Motor neuron (in vitro differentiated cells): ENCODE results near the gene RBPJ. TPM values are rescaled to one million over a fixed set of nuclear protein-coding genes. Genes with fewer than 3 reads are reported as not detected.
A peak's percentile ranks its signal among the peaks of the same experiment; 100 is the strongest.

Experiments used
- ATAC-seq, 8 experiments: fragments of 200-7000 bp; cut with Tn5 transposase; replicated peaks in 6 of 8; 2 replicates each; pipeline ENCODE4 v1.8.0; 2021; ENCODE audit warnings: mild to moderate bottlenecking in 8 of 8, moderate library complexity in 8 of 8
- H3K27ac ChIP-seq, 2 donors: fragments of 250-450 bp; sonication (Bioruptor Pico); 2 replicates each; pipeline ENCODE4 v1.9.0; 2021; ENCODE audit warnings: antibody characterized with exemption in 2 of 2, mild to moderate bottlenecking in 2 of 2, moderate library complexity in 1 of 2
- H3K4me1 ChIP-seq, 2 donors: fragments of 250-450 bp; sonication (Bioruptor Pico); replicated peaks in 1 of 2; 2 replicates each; pipeline ENCODE4 v1.6.1; 2021; ENCODE audit warnings: antibody characterized with exemption in 2 of 2, mild to moderate bottlenecking in 2 of 2, moderate library complexity in 1 of 2
- H3K4me3 ChIP-seq, 5 donors: fragments of 250-450 bp; sonication (Bioruptor Pico); 2 replicates each; pipeline ENCODE4 v1.9.0; 2021; ENCODE audit warnings: antibody characterized with exemption in 5 of 5, mild to moderate bottlenecking in 5 of 5, moderate library complexity in 4 of 5
- WGBS, 10 experiments: fragments of 450-650 bp; shearing (Covaris generic); methylation state at CpG; one replicate each; pipeline ENCODE4 v1.0.0; 2022; 5-methylcytosine and 5-hydroxymethylcytosine counted together
- in situ Hi-C, 9 experiments: fragments of 400-800 bp; cut with MboI; loops; one replicate each; pipeline ENCODE4 v1.15.0; 2021; ENCODE audit warnings: low sequenced_read_pairs in 9 of 9, low pct_unique_long_range_greater_than_20kb in 2 of 9; ENCODE audit not compliant: unreplicated experiment in 9 of 9
- total RNA-seq, 8 experiments: library from RNA; unstranded; fragments of 300-600 nt; gene quantifications; 2 replicates each; pipeline versions ENCODE4 v1.2.3 to v1.2.4, GENCODE V29; 2022

Gene RBPJ
- total RNA-seq, 8 experiments from 2014 or later: 41.2 to 80.6 (median 62.4) TPM

DNA sequence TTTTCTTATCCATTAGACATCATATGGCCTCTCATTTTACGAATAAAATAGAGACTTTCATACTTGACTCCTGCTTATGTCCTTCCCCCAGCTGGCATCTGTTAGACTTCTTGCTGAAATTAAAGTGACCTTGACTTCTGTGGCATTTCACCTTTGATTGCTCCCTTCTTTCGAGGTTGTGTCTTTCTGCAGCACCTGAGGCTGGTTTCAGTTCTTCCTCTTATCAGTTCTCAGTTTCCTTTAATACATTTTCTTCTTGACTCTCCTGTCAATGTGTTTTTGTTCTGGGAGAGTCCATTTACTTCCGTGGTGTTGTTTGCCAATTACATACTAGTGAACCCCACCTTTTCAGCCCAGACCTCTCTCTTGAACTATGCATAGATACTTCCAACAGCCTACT is 81.6 kb downstream of the RBPJ start:
- 75 to 100% (median 91%) methylated on average over 1 to 3 of the region's 3 CpGs for WGBS, 10 experiments
- no peak overlapping the region for H3K27ac ChIP-seq
- in situ Hi-C loops: loop anchor here in 3 of 9 experiments (25.0 kb wide), 2 partner anchors 340 to 365 kb away; no protein-coding TSS in a partner anchor
- H3K4me1 ChIP-seq: peaks cover 0 to 3% of the 10 kb centered on the region in 2 donors
- ATAC-seq: no peak
- H3K4me3 ChIP-seq: no peak overlapping the region

DNA sequence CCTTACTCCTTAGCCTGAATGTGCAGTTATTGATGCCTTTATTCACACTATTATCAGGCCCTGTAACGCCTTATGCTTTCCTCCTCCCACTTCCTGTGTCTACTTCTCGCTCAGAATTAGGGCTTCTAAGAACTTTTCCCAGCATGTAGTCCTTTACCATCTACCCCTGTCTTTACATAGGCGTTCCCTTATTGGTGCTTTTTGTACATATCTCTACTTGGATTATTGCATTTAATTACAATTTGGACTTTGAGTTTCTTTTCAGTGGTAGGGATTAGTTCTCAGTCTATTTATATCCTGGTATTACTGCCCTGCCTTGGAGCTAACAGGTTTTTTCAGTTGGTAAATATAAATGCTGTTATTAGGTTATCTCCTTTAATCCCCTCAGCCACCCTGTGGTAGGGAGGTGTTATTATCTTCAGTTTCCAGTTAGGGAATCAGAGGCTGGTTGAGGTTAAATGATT is 84.0 kb downstream of the RBPJ start:
- no peak overlapping the region for H3K27ac ChIP-seq
- peak in 2 of 8 experiments; percentile 91 to 94 for ATAC-seq

DNA sequence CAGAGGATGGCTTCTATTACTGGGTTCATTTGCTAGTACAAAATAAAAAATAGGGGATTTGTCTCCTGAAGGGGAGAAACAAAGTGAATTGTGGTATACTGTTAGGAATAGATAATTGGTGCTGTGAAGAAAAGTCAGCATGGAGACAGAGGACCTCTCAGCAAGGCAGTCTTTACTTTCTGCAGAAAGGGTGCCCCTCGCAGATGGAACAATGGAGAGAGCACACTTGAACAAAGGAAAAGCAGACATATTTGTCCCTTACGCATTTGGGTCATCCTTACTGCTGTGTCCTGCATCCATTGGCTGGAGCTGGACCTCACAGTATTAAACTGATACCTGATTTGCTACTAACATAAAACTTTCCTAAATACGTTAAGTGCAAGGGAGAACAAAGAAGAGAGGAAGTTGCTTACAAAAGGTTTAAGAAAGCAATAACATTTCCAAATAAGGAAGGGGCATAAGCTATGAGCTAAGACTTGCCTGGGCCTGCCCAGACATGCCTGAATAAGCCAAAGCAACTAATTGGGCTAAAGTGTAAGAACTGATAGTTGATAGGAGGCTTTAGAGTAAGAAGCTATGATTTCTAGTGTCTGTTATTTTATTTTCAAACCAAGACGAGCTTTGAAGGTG is 85.6 kb downstream of the RBPJ start:
- in situ Hi-C loops: loop anchor here in 3 of 9 experiments (25.0 kb wide), 2 partner anchors 344 to 369 kb away; no protein-coding TSS in a partner anchor
- Histone ChIP-seq H3K27ac (no peak overlapping the region), H3K4me1 (no peaks in the 10 kb centered on the region), H3K4me3 (no peak overlapping the region)
- WGBS, 10 experiments: 79 to 100% (median 91%) methylated on average over 1 to 4 of the region's 4 CpGs
- no peak for ATAC-seq

More for the DNA sequence above, 84.0 kb downstream of the RBPJ start:
- WGBS, 10 experiments: 11 to 100% (median 92%) methylated on average over 1 to 3 of the region's 3 CpGs; no CpG with 5 or more reads in 1 of the 10 experiments
- no peak overlapping the region for H3K4me3 ChIP-seq
- peaks cover 0 to 3% of the 10 kb centered on the region in 2 donors for H3K4me1 ChIP-seq
- in situ Hi-C loops: loop anchor here in 3 of 9 experiments (25.0 kb wide), 2 partner anchors 342 to 367 kb away; no protein-coding TSS in a partner anchor

DNA sequence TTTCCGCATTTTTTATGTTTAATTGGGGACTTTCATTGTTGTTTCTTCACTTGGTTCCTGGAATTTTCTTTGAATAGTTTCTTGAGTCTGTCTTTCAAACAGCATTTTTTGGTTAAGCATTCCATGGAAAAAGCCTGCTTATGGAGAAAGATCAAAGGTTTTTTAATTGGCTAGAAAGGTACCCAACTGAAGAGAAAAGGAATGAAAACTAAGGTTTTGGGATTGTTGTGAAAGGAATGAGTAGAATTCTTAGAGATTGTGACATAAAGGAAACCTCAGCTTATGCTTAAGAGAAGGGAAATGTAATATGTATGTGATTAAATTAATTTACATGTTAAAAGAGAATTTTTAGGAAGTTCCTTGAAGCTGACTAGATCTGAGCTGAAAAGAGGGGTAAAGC is 86.7 kb downstream of the RBPJ start:
- no peak overlapping the region for H3K4me3 ChIP-seq
- H3K27ac ChIP-seq: no peak overlapping the region
- in situ Hi-C loops: loop anchor here in 3 of 9 experiments (25.0 kb wide), 2 partner anchors 345 to 370 kb away; no protein-coding TSS in a partner anchor
- H3K4me1 ChIP-seq: no peaks in the 10 kb centered on the region
- no peak for ATAC-seq
- WGBS, 10 experiments: 67 to 100% (median 94%) methylated on average over 1 of the region's 1 CpG; no CpG with 5 or more reads in 1 of the 10 experiments

DNA sequence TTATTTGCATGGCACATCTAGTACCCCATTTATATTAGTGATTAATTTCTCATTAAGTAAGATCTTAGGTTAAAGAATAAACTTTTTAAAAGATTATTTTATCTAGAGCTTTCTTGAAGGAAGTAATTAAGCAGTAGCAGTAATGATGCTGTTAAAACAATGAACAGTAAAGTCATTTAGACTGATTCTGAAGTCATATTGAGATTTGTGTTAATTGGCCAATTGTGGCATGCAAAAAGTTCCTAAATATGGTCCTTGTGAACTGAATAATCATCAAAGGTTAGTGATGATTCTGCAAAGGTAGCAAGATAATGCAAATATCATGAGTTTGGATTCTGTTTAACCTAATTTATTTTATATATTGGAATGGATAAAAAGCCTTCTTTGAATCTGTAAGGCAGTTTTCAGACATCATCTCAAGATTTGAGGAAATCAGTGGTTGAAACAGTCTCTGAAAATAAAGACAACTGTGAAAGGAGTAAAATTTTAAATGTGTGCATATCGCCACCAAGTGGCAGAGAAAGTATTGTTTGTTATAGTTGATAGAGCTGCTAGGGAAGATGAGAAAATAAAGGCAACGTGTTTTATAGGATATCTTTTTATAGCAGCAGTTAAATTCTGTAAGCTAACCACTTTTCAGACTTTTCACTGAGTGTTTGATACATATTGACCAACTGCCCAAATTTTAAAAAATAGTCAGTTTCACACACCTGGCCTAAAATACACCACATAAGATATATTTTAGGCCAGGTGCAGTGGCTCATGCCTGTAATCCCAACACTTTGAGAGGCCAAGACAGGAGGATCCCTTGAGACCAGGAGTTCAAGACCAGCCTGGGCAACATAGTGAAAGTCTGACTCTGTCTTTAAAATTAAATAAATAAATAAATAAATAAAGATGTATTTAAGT is 89.8 kb downstream of the RBPJ start:
- 0 to 32% (median 11%) methylated on average over 1 to 2 of the region's 2 CpGs; no CpG with 5 or more reads in 1 of the 10 experiments for WGBS, 10 experiments
- Histone ChIP-seq H3K27ac (no peak overlapping the region), H3K4me1 (no peaks in the 10 kb centered on the region), H3K4me3 (no peak overlapping the region)
- in situ Hi-C loops: loop anchor here in 3 of 9 experiments (25.0 kb wide), 2 partner anchors 348 to 373 kb away; no protein-coding TSS in a partner anchor
- ATAC-seq: peak in 6 of 8 experiments; percentile 51 to 75 (median 66)

DNA sequence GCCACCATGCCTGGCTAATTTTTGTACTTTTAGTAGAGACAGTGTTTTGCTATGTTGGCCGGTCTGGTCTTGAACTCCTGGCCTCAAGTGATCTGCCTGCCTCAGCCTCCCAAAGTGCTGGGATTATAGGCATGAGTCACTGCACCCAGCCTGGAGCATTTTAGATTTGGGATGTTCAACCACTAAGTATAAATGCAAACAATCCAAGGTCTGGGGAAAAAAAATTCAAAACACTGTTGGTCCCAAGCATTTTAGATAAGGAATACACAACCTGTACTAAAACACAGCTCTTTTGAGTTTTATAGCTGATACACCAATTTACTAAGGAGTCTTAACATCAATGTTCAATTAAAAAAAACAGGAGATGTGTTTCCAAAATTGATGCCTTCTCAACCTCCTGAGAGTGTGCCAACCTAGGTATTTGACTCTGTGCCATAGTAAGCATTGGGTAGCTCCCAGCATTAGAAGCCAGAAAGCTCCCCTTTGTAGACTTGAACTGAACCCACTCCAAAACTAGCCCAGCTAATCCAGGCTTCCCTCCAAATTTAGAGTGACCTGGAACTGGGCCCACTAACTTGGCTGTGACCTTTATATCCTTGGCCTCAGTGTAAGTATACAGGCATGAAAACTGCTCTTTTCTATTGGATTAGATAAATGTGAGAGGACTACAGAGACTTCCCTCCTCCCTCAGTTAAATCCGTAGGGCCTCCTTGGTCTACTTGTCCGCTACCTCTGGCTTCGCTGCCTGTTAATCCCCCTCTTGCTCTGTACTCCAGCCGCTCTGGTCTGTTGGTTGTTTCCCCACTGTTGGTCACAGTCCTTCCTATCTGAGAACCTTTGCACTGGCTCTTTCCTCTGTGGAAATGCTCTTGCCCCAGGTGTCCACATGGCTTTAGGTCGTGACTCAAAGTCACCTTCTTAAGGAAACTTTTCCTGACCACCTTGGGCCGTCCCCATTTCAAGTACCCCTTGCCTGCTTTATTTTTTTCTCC is 91.9 kb downstream of the RBPJ start:
- no peak overlapping the region for H3K27ac ChIP-seq
- no peak for ATAC-seq
- WGBS, 10 experiments: 60 to 100% (median 87%) methylated on average over 1 to 6 of the region's 7 CpGs
- no peak overlapping the region for H3K4me3 ChIP-seq
- no peaks in the 10 kb centered on the region for H3K4me1 ChIP-seq
- in situ Hi-C loops: loop anchor here in 3 of 9 experiments (25.0 kb wide), 2 partner anchors 350 to 375 kb away; no protein-coding TSS in a partner anchor

DNA sequence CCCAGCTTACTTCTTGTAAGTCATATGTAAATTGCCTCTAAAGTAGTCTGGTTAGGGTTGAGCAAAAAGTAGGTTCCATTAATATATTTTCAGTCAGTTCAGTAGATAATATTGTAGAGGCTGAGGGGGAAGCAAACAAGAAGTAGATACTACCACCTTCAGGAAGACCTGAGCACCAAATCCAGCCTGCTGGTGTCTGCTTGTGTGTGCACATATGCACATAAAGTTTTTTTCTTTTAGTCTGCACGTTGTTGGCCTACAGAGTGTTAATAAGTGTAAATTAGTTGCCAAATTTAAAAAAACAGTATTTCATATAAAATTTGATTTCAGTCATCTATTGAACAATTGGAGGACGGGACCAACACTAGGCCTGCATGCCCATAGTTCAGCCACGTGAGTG is 92.8 kb downstream of the RBPJ start:
- in situ Hi-C loops: loop anchor here in 3 of 9 experiments (25.0 kb wide), 2 partner anchors 351 to 376 kb away; no protein-coding TSS in a partner anchor
- peak in 3 of 8 experiments; percentile 38 to 56 (median 55) for ATAC-seq
- no peak overlapping the region for H3K4me3 ChIP-seq
- H3K4me1 ChIP-seq: no peaks in the 10 kb centered on the region
- H3K27ac ChIP-seq: no peak overlapping the region
- WGBS, 10 experiments: 0 to 96% (median 79%) methylated on average over 1 to 3 of the region's 3 CpGs; no CpG with 5 or more reads in 1 of the 10 experiments

DNA sequence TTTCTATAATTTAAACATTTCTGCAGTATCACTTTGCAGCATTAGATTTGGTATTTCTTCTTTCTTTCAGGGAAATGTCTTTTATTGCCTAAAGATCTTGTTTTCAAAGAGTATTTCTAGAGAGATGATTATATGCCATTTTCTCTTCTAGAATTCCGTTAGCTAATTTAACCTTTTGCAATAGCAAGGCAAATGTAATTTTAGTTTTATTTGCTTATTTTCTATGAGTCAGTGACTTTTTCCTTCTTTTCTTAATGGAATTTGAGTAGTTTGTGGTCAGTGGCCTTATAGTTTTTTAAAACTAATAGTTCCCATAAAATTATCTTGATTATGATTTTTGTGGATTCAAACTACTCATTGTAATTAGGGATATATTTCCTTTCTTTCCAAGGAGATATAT is 97.3 kb downstream of the RBPJ start:
- WGBS, 10 experiments: 25 to 100% (median 94%) methylated on average over 1 of the region's 1 CpG; no CpG with 5 or more reads in 1 of the 10 experiments
- H3K27ac ChIP-seq: no peak overlapping the region
- in situ Hi-C loops: loop anchor here in 3 of 9 experiments (25.0 kb wide), 2 partner anchors 356 to 381 kb away; no protein-coding TSS in a partner anchor

DNA sequence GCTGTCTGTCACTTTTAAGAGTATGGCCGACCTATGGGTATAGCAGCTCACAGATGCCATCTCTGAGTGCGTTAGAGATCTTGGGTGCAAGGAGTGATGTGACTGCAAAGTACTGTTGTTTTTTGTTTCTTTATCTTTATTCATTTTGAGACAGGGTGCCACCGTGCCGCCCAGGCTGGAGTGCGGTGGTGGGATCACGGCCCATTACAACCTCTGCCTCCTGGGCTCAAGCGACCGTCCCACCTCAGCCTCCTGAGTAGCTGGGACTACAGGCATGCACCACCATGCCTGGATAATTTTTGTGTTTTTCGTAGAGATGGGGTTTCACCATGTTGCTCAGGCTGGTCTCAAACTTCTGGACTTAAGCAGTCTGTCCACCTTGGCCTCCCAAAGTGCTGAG is 98.0 kb downstream of the RBPJ start:
- Histone ChIP-seq H3K4me1 (no peaks in the 10 kb centered on the region), H3K27ac (no peak overlapping the region), H3K4me3 (no peak overlapping the region)
- ATAC-seq: no peak
- in situ Hi-C loops: loop anchor here in 3 of 9 experiments (25.0 kb wide), 2 partner anchors 357 to 382 kb away; no protein-coding TSS in a partner anchor
- 85 to 100% (median 97%) methylated on average over 1 to 8 of the region's 9 CpGs for WGBS, 10 experiments

More for the DNA sequence above, 97.3 kb downstream of the RBPJ start:
- no peaks in the 10 kb centered on the region for H3K4me1 ChIP-seq
- no peak for ATAC-seq
- H3K4me3 ChIP-seq: no peak overlapping the region

DNA sequence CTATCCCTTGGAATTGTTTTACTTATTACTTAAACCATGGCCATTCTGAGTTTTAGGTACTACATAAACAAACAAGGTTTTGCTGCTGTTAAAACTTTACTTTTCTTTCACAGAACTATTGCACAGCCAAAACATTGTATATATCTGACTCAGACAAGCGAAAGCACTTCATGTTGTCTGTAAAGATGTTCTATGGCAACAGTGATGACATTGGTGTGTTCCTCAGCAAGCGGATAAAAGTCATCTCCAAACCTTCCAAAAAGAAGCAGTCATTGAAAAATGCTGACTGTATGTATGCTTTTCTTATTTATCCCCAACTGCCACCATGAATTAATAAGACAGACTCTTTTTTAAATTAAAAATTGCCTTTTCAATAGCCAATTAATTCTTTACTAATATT is 99.6 kb downstream of the RBPJ start:
- WGBS, 10 experiments: 100% methylated on average over 1 to 2 of the region's 2 CpGs; no CpG with 5 or more reads in 1 of the 10 experiments
- in situ Hi-C loops: loop anchor here in 3 of 9 experiments (25.0 kb wide), 2 partner anchors 358 to 383 kb away; no protein-coding TSS in a partner anchor
- H3K27ac ChIP-seq: no peak overlapping the region
- peaks cover 0 to 5% of the 10 kb centered on the region in 2 donors for H3K4me1 ChIP-seq
- peak in 2 of 8 experiments; percentile 13 to 57 for ATAC-seq
- H3K4me3 ChIP-seq: no peak overlapping the region

DNA sequence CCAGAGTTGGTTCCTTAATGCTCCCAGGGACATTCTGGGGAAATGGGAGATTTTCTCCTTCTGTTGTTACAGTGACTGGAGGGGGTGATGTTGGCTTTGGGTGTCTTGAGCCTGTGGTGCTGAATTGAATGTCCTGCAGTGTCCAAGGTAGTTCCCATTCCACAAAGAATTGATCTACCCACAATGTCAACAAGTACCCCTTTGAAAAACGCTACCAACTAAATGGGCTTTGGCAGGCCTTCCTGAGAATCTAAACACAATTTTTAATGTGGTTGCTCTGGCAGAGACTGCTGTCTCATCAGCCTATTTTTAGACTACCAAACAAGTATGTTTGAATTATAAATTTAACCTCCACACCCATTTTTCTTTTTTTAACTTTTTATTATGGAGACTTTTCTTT is 100.1 kb downstream of the RBPJ start:
- Histone ChIP-seq H3K4me3 (no peak overlapping the region), H3K4me1 (peaks cover 0 to 5% of the 10 kb centered on the region in 2 donors), H3K27ac (no peak overlapping the region)
- in situ Hi-C loops: loop anchor here in 3 of 9 experiments (25.0 kb wide), 2 partner anchors 359 to 384 kb away; no protein-coding TSS in a partner anchor
- 0 to 88% (median 62%) methylated on average over 1 of the region's 1 CpG; no CpG with 5 or more reads in 2 of the 10 experiments for whole genome bisulfite sequencing, 10 experiments
- peak in 5 of 8 experiments; percentile 41 to 97 (median 74) for ATAC-seq
